ENCODE measurements around the gene ZNF521.
"Not testable (repeated sequence)": the region's sequence is repeated elsewhere in the genome, so short reads cannot be mapped to it uniquely, and the experiment has no call there.

The ZNF521 gene

DNA sequence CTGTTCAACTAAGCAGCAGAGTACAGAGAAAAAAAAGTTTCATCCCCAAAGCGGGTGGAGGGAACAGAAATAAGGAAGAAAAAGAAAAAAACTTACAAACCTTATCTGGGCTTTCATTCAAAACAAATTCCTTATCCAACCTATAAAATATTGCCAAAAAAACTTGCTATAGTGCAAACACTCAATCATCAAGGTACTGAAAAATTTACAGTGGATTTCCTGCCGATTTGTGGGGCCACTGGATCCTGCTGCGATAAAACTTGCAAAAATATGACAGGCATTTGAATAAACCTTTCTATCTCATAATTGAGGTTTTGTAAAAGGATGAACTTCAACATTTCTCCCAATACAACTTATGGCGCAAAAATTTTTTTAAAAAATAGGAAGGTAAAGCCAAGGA lies 77.0 kb downstream of the ZNF521 start:
- no peaks in the 10 kb centered on the region for H3K27me3 Mint-ChIP-seq (ENCODE audit: low read depth)
- H3K4me3 Mint-ChIP-seq = no peak overlapping the region
- H3K9me3 Mint-ChIP-seq = no peaks in the 10 kb centered on the region
- no peaks in the 10 kb centered on the region for H3K36me3 Mint-ChIP-seq (ENCODE audit: low read depth)
- no peak overlapping the region for H3K27ac Mint-ChIP-seq
- no peaks in the 10 kb centered on the region for H3K4me1 Mint-ChIP-seq (ENCODE audit: low read depth)

DNA sequence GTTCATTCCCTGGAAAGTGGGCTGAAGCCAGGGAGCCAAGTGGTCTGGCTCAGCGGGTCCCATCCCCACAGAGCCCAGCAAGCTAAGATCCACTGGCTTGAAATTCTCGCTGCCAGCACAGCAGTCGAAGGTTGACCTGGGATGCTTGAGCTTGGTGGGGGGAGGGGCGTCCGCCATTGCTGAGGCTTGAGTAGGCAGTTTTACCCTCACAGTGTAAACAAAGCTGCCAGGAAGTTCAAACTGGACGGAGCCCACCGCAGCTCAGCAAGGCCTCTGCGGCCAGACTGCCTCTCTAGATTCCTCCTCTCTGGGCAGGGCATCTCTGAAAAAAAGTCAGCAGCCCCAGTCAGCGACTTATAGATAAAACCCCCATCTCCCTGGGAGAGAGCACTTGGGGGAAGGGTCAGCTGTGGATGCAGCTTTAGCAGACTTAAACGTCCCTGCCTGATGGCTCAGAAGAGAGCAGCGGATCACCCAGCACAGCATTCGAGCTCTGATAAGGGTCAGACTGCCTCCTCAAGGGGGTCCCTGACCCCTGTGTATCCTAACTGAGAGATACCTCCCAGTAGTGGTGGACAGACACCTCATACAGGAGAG lies 84.9 kb downstream of the ZNF521 start:
- not testable (repeated sequence) for H3K27ac Mint-ChIP-seq; H3K27me3 Mint-ChIP-seq (ENCODE audit: low read depth); H3K36me3 Mint-ChIP-seq (ENCODE audit: low read depth); H3K4me1 Mint-ChIP-seq (ENCODE audit: low read depth); H3K4me3 Mint-ChIP-seq; H3K9me3 Mint-ChIP-seq

DNA sequence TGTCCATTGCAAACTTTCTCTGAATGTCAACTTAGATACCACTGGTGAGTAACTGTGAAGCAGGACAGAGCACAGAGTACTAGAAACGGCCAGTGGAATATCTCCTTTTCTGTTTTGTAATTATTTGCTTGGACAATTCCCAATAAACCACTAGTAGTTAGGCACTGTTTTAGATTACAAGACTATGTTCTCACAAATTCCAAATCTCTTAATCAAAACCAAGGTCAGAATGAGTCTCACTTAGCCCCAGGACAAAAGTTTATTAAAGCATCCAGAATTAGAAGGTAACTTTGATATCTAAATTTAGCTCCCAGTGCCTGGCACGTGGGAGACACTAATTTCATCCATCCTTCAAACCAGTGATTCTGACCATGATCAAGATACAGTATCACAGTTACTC lies 89.0 kb downstream of the ZNF521 start:
- no peaks in the 10 kb centered on the region for H3K27me3 Mint-ChIP-seq (ENCODE audit: low read depth)
- H3K4me3 Mint-ChIP-seq = no peak overlapping the region
- H3K4me1 Mint-ChIP-seq (ENCODE audit: low read depth) = no peaks in the 10 kb centered on the region
- H3K27ac Mint-ChIP-seq = no peak overlapping the region
- no peaks in the 10 kb centered on the region for H3K9me3 Mint-ChIP-seq
- no peaks in the 10 kb centered on the region for H3K36me3 Mint-ChIP-seq (ENCODE audit: low read depth)

DNA sequence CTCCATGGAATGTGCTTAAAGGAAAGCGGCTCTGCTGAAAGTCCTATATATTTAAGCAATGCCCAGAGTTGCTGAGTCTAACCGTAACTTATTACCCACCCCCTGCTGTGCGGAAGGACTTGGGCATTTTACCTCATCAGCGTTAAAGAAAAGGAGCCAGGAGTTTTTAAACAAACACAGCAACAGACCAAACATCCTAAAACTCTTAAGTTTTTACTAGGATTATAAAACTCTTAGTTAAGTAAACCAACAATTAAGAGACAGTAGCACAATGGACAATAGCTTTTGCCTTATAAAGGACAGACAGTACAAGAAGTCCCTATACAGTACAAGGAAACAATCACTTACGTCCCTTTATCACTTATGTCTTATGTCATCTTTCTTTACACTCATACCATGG lies 90.2 kb downstream of the ZNF521 start:
- Mint-ChIP-seq H3K27me3 (ENCODE audit: low read depth) (no peaks in the 10 kb centered on the region), H3K27ac (no peak overlapping the region), H3K36me3 (ENCODE audit: low read depth) (no peaks in the 10 kb centered on the region), H3K4me3 (no peak overlapping the region), H3K9me3 (no peaks in the 10 kb centered on the region), H3K4me1 (ENCODE audit: low read depth) (no peaks in the 10 kb centered on the region)

DNA sequence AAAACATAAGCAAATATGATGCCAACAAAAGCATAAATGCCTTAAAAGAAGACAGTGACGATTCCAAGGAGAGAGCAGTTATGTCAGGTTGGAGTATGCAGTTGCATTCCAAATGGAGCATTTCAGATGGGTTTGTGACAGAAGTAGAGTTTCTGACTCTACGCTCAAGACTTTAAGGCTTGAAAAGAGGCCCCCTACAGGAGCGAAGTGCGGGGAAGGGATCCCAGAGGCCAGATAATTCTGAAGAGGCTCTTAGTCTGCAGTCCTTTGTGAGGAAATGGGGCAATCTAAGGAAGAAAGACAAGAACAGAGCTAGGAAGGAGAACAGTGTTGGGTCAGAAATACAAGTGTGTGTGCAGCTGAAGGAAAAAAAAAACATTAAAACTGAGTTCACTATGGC lies 95.5 kb downstream of the ZNF521 start:
- no peaks in the 10 kb centered on the region for H3K27me3 Mint-ChIP-seq (ENCODE audit: low read depth)
- no peak overlapping the region for H3K27ac Mint-ChIP-seq
- H3K9me3 Mint-ChIP-seq = no peaks in the 10 kb centered on the region
- no peaks in the 10 kb centered on the region for H3K36me3 Mint-ChIP-seq (ENCODE audit: low read depth)
- no peaks in the 10 kb centered on the region for H3K4me1 Mint-ChIP-seq (ENCODE audit: low read depth)
- H3K4me3 Mint-ChIP-seq = no peak overlapping the region

DNA sequence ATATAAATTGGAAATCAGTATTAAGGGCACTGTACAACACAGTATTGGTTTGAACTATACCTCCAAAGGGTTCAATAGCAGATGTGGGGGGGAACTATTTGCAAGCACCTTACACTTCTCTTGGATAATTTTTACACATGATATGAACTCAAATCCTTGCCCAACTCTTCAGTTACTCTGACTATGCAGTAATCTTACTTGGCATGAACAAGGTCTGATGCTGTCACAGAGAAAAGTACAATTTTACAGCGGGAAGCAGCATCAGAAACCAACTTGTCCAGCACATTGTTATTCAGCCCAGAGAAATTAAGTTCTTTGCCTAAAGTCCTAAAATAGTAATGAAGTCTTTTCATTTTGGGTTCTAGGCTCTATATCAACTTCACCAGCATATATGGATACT lies 98.2 kb downstream of the ZNF521 start:
- H3K4me3 Mint-ChIP-seq = no peak overlapping the region
- H3K4me1 Mint-ChIP-seq (ENCODE audit: low read depth) = no peaks in the 10 kb centered on the region
- no peaks in the 10 kb centered on the region for H3K36me3 Mint-ChIP-seq (ENCODE audit: low read depth)
- H3K27me3 Mint-ChIP-seq (ENCODE audit: low read depth) = no peaks in the 10 kb centered on the region
- no peaks in the 10 kb centered on the region for H3K9me3 Mint-ChIP-seq
- no peak overlapping the region for H3K27ac Mint-ChIP-seq

DNA sequence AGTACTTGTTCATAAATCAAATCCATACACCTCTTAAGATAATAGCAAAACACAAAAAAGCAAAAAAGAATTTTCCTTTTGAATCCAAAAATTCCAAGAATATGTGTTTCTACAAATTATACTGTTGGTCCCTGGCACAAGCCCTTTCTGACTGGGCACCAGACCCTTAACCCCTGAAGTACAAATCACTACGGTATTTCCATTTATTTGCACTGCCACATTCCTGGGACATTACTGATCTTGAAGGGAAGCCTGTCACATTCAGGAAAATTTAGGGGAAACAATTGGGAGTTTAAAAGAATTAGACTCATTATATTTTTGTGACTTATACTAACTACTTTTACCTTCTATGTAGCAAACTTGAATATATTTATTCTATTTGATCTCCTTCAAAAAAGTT lies 98.8 kb downstream of the ZNF521 start:
- Mint-ChIP-seq H3K27ac (no peak overlapping the region), H3K4me3 (no peak overlapping the region), H3K27me3 (ENCODE audit: low read depth) (no peaks in the 10 kb centered on the region), H3K36me3 (ENCODE audit: low read depth) (no peaks in the 10 kb centered on the region), H3K9me3 (no peaks in the 10 kb centered on the region), H3K4me1 (ENCODE audit: low read depth) (no peaks in the 10 kb centered on the region)

DNA sequence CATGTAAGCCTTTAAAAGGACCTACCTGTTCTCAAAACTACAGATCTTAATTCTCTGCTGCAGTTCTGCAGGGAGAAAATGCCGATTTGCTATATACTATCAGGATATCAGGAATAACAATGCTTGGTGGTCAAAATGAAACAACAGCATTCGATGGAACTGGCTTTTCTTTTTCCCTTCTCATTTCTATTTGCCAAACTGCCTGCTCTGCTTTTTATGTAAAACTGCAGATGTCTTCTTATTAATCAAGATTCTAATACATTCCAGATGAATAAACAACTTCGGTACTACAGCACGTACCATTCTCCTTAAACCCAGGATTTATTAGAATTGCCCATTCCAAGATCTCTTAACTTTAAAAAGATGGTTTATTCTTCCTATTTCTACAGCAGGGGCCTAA lies 100.9 kb downstream of the ZNF521 start:
- Mint-ChIP-seq H3K4me1 (ENCODE audit: low read depth) (no peaks in the 10 kb centered on the region), H3K9me3 (no peaks in the 10 kb centered on the region), H3K27ac (no peak overlapping the region), H3K27me3 (ENCODE audit: low read depth) (no peaks in the 10 kb centered on the region), H3K36me3 (ENCODE audit: low read depth) (no peaks in the 10 kb centered on the region), H3K4me3 (no peak overlapping the region)

DNA sequence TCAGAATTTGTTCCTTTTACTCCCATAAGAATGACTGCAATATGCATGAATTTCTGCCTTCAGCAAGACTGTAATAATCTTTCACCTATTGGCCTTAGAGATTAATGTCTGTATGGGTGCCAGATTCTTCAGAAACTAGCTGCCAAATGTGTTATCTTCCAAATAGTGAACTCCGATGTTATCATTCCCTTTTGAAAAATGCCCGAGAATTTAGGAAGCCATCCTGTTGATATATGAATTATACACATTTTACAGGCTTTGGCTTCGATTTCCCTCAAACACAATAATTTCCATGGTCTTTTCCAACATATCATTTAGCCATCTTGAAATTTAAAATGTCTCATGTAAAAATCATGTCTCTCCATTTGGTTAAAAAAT lies 101.5 kb downstream of the ZNF521 start:
- no peak overlapping the region for H3K4me3 Mint-ChIP-seq
- no peaks in the 10 kb centered on the region for H3K4me1 Mint-ChIP-seq (ENCODE audit: low read depth)
- no peaks in the 10 kb centered on the region for H3K27me3 Mint-ChIP-seq (ENCODE audit: low read depth)

DNA sequence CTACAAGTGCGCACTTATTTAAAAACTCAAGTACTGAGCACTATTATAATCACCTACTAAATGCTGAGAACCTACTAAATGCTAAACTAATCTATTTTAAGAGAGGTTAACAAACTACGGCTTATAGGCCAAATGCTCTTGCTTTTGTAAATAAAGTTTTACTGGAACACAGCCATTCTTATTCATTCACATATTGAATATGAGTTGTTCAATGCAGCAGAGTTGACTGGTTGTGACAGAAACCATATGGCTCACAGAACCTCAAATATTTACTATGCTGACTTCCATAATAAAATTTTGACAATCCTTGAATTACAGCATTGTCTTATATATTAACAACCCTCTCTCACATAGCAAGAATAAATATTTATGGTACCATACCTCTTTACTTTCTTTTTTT lies 103.2 kb downstream of the ZNF521 start:
- Mint-ChIP-seq H3K4me1 (ENCODE audit: low read depth) (no peaks in the 10 kb centered on the region), H3K27ac (no peak overlapping the region), H3K36me3 (ENCODE audit: low read depth) (no peaks in the 10 kb centered on the region), H3K27me3 (ENCODE audit: low read depth) (no peaks in the 10 kb centered on the region), H3K4me3 (no peak overlapping the region), H3K9me3 (no peaks in the 10 kb centered on the region)

More for the DNA sequence above, 101.5 kb downstream of the ZNF521 start:
- Mint-ChIP-seq H3K9me3 (no peaks in the 10 kb centered on the region), H3K36me3 (ENCODE audit: low read depth) (no peaks in the 10 kb centered on the region), H3K27ac (no peak overlapping the region)

DNA sequence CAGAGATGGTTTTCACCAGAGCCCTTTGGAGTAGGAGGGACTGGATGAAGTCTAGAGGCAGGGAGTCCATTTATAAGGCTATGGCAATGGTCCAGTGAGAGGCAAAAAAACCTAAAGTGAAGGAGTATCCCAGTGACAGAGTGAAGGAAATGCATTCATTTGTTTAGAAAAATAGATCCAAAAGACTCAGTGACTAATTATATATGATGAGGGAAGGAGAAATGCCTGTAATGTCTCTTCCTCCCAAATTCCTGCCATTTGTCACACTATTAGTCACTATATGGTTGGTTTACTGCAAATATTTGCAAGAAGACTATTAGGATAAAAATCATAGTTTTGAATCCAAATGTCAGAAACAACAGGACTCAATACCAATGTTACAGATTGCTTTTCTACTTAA lies 104.2 kb downstream of the ZNF521 start:
- H3K27me3 Mint-ChIP-seq (ENCODE audit: low read depth) = no peaks in the 10 kb centered on the region
- H3K4me3 Mint-ChIP-seq = no peak overlapping the region
- H3K9me3 Mint-ChIP-seq = no peaks in the 10 kb centered on the region
- no peaks in the 10 kb centered on the region for H3K36me3 Mint-ChIP-seq (ENCODE audit: low read depth)
- H3K4me1 Mint-ChIP-seq (ENCODE audit: low read depth) = no peaks in the 10 kb centered on the region
- no peak overlapping the region for H3K27ac Mint-ChIP-seq

DNA sequence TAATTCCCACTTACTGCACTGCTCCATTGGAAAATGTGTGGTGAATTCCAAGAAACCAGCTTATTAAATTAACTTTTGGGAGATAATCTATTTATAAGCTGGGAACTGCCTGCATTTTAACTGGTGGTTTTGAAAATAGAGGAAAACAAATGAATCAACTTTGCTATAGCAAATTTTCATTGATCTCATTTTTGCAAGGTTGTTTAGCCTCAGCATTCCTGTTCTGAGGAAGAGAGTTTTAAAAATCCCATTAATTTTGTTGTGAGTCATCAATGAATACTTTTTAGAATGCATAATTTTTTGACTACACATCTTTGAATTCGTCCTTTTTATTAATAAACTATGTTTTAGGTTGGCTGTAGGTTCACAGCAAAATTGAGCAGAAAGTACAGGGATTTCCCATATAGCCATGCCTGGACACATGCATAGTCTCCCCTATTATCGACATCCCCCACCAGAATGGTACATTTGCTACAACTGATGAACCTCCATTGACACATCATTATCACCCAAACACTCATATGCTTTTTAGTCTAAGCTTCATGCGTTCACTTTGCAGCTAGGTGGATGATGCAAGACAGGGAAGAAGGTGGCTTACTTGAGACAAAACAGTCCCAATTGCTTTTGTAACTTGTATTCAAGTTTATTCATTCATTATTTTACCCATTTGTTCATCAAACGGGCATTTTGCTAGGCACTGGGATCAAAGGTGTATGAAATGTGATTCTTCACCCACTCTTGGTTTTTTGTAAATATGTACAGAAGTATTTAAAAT lies 106.9 kb downstream of the ZNF521 start:
- Mint-ChIP-seq H3K9me3 (no peaks in the 10 kb centered on the region), H3K36me3 (ENCODE audit: low read depth) (no peaks in the 10 kb centered on the region), H3K27me3 (ENCODE audit: low read depth) (no peaks in the 10 kb centered on the region), H3K4me3 (no peak overlapping the region), H3K4me1 (ENCODE audit: low read depth) (no peaks in the 10 kb centered on the region), H3K27ac (no peak overlapping the region)

DNA sequence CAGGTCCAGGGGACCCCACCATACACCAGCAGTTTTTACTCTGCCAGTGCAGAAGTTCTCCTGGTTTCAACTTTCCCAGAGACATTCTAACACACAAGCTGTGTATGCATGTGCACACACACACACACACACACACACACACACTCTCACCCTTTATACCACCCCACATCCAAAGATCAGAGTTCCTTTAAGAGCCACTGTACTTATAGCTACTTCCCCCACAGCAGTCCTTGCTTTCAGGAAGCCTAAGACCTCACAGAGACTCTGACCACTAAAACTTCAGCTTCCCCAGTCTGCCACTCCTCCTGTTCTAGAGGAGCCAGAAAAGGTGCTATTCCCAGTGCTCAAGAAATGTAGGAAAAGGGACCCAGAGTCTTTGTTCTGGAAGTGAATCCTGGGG lies 107.8 kb downstream of the ZNF521 start:
- Mint-ChIP-seq H3K4me3 (no peak overlapping the region), H3K9me3 (no peaks in the 10 kb centered on the region), H3K27ac (no peak overlapping the region), H3K4me1 (ENCODE audit: low read depth) (no peaks in the 10 kb centered on the region), H3K27me3 (ENCODE audit: low read depth) (no peaks in the 10 kb centered on the region), H3K36me3 (ENCODE audit: low read depth) (no peaks in the 10 kb centered on the region)

DNA sequence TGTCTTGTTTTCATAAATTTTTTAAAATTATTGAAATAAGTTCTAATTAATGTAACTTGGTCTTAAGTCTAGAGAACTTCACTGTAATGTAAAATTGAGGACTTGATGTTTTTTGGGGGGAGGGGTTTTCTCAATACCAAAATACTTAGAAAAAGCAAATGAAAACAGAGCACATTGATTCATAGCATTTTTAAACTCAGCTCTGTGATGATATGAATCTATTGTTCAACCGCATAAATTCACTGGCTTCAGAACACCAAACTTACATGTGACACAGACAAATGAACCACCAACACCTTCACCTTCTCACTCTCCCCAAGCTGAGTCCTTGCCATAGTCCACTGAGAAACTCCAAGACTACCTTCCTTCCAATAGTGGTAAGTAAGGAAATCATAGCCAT lies 108.2 kb downstream of the ZNF521 start:
- no peaks in the 10 kb centered on the region for H3K27me3 Mint-ChIP-seq (ENCODE audit: low read depth)
- no peaks in the 10 kb centered on the region for H3K4me1 Mint-ChIP-seq (ENCODE audit: low read depth)
- no peaks in the 10 kb centered on the region for H3K36me3 Mint-ChIP-seq (ENCODE audit: low read depth)
- no peak overlapping the region for H3K4me3 Mint-ChIP-seq
- H3K27ac Mint-ChIP-seq = no peak overlapping the region
- no peaks in the 10 kb centered on the region for H3K9me3 Mint-ChIP-seq

DNA sequence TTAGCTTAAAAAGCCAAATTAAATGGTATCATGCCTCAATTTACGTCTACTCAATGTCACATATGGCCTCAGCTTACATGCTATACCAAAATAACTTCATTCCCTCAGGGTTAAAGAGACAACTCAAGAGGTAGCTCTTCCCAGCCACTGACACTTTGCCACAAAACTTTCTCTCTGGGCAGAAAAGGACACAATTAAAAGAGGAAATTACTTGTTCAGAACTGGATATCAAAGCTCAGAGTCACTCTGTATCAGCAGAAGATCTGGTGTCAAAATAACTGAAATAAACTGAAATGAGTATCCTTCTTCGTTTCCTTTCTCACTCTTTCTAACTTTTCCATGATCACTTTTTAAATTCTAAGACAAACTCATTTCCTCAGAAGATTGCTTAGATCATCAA lies 108.7 kb downstream of the ZNF521 start:
- H3K27me3 Mint-ChIP-seq (ENCODE audit: low read depth) = no peaks in the 10 kb centered on the region
- H3K4me1 Mint-ChIP-seq (ENCODE audit: low read depth) = no peaks in the 10 kb centered on the region
- H3K4me3 Mint-ChIP-seq = no peak overlapping the region
- no peak overlapping the region for H3K27ac Mint-ChIP-seq
- H3K36me3 Mint-ChIP-seq (ENCODE audit: low read depth) = no peaks in the 10 kb centered on the region
- no peaks in the 10 kb centered on the region for H3K9me3 Mint-ChIP-seq

DNA sequence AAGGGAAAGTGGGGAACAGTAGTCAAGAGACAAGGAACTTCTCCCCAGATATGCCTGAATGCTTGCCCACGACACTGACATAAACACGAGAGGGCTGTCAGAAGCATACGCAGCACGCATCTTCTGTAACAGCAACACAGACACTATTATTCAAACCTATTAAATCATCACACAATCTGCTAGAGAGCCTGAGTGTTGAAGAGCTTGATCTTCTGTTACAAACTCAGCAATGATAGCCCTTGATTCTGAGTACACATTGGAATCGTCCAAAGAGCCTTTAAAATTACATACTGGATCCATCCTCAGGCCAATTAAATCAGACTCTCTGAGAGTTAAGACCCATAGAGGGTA lies 111.6 kb downstream of the ZNF521 start:
- no peaks in the 10 kb centered on the region for H3K27me3 Mint-ChIP-seq (ENCODE audit: low read depth)
- no peaks in the 10 kb centered on the region for H3K36me3 Mint-ChIP-seq (ENCODE audit: low read depth)
- H3K9me3 Mint-ChIP-seq = no peaks in the 10 kb centered on the region

More for the DNA sequence above, 111.6 kb downstream of the ZNF521 start:
- no peak overlapping the region for H3K27ac Mint-ChIP-seq
- H3K4me1 Mint-ChIP-seq (ENCODE audit: low read depth) = no peaks in the 10 kb centered on the region
- no peak overlapping the region for H3K4me3 Mint-ChIP-seq
